Left kidney (tissue), 2 donors: ENCODE results near the gene LIN54. TPM values are rescaled to one million over a fixed set of nuclear protein-coding genes. Genes with fewer than 3 reads are reported as not detected.
A peak's percentile ranks its signal among the peaks of the same experiment; 100 is the strongest.

Source experiments
- DNase-seq: peaks from one replicate; pipeline ENCODE4 v3.0.0-alpha.2; 2013
- polyA plus RNA-seq: library from polyadenylated mRNA; unstranded; fragments of 120-200 nt; gene quantifications from one replicate; pipeline ENCODE4 v1.2.1, GENCODE V29; 2013; ENCODE audit not compliant: insufficient read length

The LIN54 gene
- polyA plus RNA-seq, 1 donor: 21.9 TPM

GRCh38 chr4:82892467-82892802, 118.2 kb downstream of the LIN54 start:
- no peak for DNase-seq

GRCh38 chr4:82891707-82892466, 118.7 kb downstream of the LIN54 start:
- no peak for DNase-seq

GRCh38 chr4:82890901-82891706, 119.5 kb downstream of the LIN54 start, which contains the start of gene SEC31A:
SEC31A (minus strand) TSS chr4:82891153; CDS start chr4:82881936, 9,217 bp downstream.
- DNase-seq: peak; percentile 91

- peak; percentile 50 for DNase-seq
Measured at GRCh38 chr4:82890528-82890900, 120.1 kb downstream of the LIN54 start.

- no peak for DNase-seq
Measured at GRCh38 chr4:82889287-82889686, 121.3 kb downstream of the LIN54 start.

- no peak for DNase-seq
Measured at GRCh38 chr4:82886147-82886942, 124.3 kb downstream of the LIN54 start.

- DNase-seq: no peak
Measured at GRCh38 chr4:82885410-82885809, 125.2 kb downstream of the LIN54 start.

Other genes with a start within 250 kb of the LIN54 start
- 42.0 TPM for gene SCD5, start 212.0 kb downstream of the LIN54 start, polyA plus RNA-seq
- gene SEC31A, start 119.7 kb downstream of the LIN54 start, polyA plus RNA-seq: 286 TPM
- gene THAP9, start 110.1 kb downstream of the LIN54 start, polyA plus RNA-seq: 13.3 TPM
- 80.7 TPM for gene COPS4, start 24.4 kb upstream of the LIN54 start, polyA plus RNA-seq
- gene PLAC8, start 103.9 kb upstream of the LIN54 start, polyA plus RNA-seq: 2.9 TPM